B cell (primary cell): ENCODE results near the gene SYT13.

Source experiments
- EZH2 ChIP-seq: IDR thresholded peaks from 2 replicates; pipeline ENCODE4 v1.6.1; 2012; ENCODE audit warnings: borderline replicate concordance, low read depth, mild to moderate bottlenecking, moderate library complexity, low read length; ENCODE audit not compliant: insufficient read depth, poor library complexity, severe bottlenecking
- TF ChIP-seq, protein P1 (sequence below): fragments of 200-600 bp; IDR thresholded peaks from one replicate; pipeline ENCODE4 v1.8.0; 2022; ENCODE audit warnings: antibody characterized with exemption, mild to moderate bottlenecking

DNA sequence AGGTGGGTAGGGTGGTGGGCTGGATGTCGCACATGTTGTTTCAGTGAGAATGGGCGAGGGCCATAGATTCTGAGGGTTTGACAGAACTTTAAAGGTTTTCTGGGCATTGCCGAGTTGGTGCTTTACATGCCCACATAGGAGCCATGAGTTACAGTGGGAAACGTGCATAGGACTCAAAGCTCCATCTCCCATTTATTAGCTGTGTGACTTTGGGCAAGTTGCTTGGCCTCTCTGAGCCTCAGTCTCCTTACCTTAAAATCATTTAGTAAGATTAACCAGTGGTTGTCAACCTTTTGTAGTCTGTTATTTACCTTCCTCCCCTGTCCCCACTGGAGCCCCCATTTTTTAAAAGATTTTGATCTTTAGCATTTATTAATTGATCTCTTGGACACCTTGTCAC is 67.4 kb downstream of the SYT13 start:
- TF ChIP-seq, protein P1, sequence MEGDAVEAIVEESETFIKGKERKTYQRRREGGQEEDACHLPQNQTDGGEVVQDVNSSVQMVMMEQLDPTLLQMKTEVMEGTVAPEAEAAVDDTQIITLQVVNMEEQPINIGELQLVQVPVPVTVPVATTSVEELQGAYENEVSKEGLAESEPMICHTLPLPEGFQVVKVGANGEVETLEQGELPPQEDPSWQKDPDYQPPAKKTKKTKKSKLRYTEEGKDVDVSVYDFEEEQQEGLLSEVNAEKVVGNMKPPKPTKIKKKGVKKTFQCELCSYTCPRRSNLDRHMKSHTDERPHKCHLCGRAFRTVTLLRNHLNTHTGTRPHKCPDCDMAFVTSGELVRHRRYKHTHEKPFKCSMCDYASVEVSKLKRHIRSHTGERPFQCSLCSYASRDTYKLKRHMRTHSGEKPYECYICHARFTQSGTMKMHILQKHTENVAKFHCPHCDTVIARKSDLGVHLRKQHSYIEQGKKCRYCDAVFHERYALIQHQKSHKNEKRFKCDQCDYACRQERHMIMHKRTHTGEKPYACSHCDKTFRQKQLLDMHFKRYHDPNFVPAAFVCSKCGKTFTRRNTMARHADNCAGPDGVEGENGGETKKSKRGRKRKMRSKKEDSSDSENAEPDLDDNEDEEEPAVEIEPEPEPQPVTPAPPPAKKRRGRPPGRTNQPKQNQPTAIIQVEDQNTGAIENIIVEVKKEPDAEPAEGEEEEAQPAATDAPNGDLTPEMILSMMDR, result no peak
- no peak for TF ChIP-seq EZH2
